Vagina (tissue), 2 donors: Measurements from ENCODE around the gene ACTL6A.

Experiments used
- POLR2A ChIP-seq, 2 donors: fragments of 450-650 bp; IDR thresholded peaks; one replicate each; pipeline ENCODE4 v1.6.1; 2017; ENCODE audit warnings: antibody characterized with exemption in 2 of 2, mild to moderate bottlenecking in 2 of 2, moderate library complexity in 2 of 2
- TF ChIP-seq, protein P1 (sequence below), 3 experiments: fragments of 450-650 bp in 2 of 3; fragments of 200-600 bp in 1 of 3; sonication (generic) in 1 of 3; IDR thresholded peaks; one replicate each; pipeline ENCODE4 v1.5.1; 2017 to 2019; ENCODE audit warnings: antibody characterized with exemption in 3 of 3, mild to moderate bottlenecking in 2 of 3, moderate library complexity in 2 of 3

GRCh38 chr3:179624451-179624850 lies 61.7 kb downstream of the ACTL6A start:
- TF ChIP-seq POLR2A (IDR thresholded peaks at IDR 0.05) = no peak
- TF ChIP-seq, protein P1, sequence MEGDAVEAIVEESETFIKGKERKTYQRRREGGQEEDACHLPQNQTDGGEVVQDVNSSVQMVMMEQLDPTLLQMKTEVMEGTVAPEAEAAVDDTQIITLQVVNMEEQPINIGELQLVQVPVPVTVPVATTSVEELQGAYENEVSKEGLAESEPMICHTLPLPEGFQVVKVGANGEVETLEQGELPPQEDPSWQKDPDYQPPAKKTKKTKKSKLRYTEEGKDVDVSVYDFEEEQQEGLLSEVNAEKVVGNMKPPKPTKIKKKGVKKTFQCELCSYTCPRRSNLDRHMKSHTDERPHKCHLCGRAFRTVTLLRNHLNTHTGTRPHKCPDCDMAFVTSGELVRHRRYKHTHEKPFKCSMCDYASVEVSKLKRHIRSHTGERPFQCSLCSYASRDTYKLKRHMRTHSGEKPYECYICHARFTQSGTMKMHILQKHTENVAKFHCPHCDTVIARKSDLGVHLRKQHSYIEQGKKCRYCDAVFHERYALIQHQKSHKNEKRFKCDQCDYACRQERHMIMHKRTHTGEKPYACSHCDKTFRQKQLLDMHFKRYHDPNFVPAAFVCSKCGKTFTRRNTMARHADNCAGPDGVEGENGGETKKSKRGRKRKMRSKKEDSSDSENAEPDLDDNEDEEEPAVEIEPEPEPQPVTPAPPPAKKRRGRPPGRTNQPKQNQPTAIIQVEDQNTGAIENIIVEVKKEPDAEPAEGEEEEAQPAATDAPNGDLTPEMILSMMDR (IDR thresholded peaks at IDR 0.05) = no peak
